Measurements from ENCODE around the gene CC2D1A. TPM values are rescaled to one million over a fixed set of nuclear protein-coding genes. Genes with fewer than 3 reads are reported as not detected.
"Not testable (repeated sequence)": the region's sequence is repeated elsewhere in the genome, so short reads cannot be mapped to it uniquely, and the experiment has no call there.

The CC2D1A gene
- total RNA-seq, 1 experiment from 2014 or later, result 11.9 TPM

DNA sequence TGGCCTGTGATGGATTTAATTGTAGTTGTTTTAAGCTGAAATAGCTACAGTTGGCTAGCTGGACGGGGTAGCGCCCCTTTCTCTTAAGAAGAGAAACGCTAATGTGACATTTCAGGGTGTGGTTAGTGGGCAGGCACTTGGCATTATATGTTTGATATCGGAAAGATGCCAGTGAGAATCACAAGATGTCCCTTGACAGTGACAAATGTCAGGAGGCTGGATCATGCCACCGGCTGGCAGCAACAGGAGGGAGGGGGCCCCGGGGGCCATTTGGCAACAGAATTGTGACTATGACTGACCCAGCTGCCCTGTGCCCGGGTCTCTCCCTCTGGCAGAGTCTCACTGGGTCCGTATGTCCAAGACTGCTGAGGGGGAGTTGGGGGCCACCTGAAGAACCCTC lies 51.0 kb downstream of the CC2D1A start:
- in situ Hi-C loops (cut with HindIII; ENCODE audit: low sequenced_read_pairs), result no loop called here
- no peak for DNase-seq (ENCODE audit: low spot score)

DNA sequence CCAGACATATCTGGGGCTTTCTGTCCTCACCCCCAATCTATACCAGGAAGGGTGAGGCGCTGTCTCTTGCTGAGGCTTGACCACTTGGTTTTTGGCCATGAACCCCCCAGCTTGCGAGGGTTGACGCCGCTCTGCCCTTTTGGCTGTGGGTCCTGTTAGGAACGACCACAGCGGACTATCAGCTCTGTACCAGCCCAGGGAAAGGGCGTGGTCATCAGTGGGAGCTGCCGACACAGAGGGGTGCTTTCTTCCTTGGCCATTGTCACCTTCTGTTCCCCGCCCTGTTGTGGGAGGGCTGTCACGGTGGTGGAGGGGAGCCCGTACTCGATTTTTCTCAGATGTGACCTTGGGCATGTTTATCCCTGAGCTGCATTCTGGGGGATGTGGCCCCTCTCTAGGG lies 52.0 kb downstream of the CC2D1A start:
- DNase-seq (ENCODE audit: low spot score), result no peak
- in situ Hi-C loops (cut with HindIII; ENCODE audit: low sequenced_read_pairs), result no loop called here

DNA sequence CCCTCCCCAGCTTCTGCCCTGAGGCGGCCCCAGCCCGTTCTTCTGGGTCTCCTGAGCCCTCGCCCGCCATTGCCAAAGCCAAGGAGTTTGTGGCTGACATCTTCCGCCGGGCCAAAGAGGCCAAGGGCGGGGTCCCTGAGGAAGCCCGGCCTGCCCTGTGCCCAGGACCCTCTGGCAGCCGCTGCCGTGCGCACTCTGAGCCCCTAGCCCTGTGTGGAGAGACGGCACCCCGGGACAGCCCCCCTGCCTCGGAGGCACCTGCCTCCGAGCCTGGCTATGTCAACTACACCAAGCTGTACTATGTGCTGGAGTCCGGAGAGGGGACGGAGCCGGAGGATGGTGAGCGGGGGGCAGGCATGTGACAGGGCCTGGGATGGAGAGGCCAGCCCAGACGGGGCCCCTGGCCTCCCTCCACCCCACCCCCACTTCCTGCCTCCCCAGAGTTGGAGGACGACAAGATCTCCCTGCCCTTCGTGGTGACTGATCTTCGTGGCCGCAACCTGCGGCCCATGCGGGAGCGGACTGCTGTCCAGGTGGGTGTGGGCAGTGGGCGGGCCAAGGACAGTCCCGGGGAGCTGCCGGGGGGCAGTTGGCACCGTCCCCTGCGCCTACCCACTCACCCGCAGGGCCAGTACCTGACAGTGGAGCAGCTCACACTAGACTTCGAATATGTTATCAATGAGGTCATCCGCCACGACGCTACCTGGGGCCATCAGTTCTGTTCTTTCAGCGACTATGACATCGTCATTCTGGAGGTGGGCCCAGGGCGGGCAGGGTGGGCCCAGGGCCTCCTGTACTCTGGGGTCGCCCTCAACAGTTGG lies 53.4 kb downstream of the CC2D1A start:
- in situ Hi-C loops (cut with HindIII; ENCODE audit: low sequenced_read_pairs), result no loop called here
- DNase-seq (ENCODE audit: low spot score), result no peak

DNA sequence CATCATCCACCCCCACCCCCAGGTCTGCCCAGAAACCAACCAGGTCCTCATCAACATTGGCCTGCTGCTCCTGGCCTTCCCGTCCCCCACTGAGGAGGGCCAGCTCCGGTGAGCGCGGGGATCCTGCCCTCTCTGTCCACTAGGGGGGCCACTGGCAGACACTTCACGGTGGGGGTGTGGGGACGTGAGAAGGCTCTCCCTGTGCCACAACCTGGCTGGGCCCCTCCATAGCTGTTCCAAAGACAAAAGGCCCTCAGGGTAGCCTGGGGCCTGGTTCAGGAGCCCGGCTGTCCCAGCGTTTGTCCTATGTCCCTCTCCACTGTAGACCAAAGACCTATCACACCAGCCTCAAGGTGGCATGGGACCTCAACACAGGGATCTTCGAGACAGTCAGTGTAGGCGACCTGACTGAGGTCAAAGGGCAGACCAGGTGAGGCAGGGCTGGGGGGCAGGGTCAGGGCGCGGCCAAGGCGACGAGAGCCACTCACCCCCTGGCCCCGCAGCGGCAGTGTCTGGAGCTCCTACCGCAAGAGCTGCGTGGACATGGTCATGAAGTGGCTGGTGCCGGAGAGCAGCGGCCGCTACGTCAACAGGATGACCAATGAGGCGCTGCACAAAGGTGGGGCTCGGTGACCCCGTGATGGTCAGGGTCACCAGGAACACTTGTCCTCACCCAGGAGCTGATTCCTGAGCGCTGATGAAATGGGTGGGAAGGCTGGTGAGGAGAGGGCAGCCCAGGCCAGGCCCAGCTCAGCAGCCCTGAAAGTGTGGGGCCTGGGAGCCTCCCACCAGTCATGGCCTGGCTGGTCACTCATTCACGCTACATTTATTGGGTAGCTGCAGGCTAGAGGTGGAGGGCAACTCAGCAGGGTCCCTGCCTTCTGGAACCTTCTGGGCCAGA lies 54.2 kb downstream of the CC2D1A start:
- in situ Hi-C loops (cut with HindIII; ENCODE audit: low sequenced_read_pairs), result no loop called here
- no peak for DNase-seq (ENCODE audit: low spot score)

DNA sequence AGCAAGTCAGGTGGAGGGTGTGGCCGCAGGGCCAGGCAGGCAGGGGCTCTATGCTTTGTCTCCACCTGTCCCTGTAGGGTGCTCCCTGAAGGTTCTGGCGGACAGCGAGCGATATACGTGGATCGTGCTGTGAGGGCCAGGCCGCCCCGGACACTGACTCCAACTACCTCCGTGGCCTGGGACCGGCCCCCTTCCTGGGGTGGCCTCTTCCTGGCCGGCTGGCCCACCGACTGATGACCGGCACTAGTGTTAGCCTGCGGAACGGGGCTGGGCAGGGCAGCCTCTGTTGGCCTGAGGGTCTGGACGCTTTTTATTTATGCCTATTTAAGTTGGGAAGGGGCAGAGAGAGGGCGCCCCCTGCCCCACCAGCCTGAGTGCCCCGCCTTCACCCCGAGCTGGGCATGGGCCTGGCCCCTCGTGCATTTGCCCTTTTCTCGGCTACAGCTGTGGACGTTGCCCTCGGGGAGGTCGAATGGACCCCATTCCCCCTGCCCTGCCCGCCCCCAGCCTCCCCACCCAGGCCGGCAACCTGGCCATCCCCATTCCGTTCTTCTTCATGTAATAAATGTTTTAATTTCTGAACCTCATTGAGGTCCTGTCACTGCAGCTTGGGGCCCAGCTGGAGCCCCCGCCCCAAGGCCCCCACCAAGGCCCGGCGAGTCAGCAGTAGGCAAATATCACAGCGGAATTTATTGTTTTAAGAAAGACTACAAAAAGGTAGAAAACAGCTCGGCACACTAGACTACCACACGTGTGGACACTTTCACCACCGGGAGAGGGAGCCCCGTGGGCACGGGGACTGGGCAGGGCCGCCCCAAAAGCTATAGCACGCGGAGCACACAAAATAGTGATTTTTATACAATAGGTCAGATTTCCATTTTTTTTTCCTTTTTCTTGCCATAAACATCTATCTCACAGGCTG lies 55.1 kb downstream of the CC2D1A start:
- in situ Hi-C loops (cut with HindIII; ENCODE audit: low sequenced_read_pairs), result no loop called here
- DNase-seq (ENCODE audit: low spot score), result no peak

DNA sequence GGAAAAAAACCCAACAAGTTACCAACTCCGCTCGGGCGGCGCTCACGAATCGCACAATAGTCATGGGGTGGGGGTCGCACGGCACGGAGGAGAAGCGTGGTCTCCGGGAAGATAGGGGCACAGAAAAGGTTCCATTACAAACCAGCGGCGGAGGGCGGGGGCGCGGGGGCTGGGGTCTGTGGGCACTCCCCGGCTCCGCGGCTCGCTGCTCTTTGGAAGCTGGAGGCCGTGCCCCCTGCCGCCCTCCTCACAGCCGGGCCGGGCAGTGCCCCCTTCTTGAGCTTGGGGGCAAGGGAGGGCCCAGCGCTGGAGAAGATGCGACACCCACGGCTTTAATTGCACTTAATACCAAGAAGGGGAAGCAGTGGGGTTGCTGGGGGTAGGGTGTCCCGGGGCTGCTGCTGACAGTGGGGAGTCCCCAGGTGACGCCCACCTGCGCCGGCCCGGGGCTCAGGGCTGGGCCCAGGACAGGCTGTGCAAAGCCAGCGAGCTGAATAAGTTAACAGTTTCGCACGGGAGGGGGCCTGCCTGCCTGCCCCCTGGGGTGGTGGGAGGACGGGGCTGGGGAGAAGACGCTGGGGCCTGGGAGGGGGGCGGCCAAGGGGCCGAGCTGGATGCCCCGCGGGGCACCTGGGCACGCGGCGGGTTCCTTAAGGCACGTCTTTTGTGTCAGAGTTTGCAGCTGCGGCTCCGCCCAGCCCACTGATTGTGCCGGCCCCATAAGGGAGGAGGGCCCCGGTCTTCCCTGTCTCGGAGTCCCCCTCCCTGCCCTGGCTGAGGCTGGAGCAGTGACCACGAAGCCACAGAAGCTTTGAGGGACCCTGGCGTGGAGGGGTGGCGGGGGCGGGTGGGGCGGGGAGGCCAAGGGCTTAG lies 56.1 kb downstream of the CC2D1A start:
- in situ Hi-C loops (cut with HindIII; ENCODE audit: low sequenced_read_pairs), result no loop called here
- DNase-seq (ENCODE audit: low spot score), result no peak

DNA sequence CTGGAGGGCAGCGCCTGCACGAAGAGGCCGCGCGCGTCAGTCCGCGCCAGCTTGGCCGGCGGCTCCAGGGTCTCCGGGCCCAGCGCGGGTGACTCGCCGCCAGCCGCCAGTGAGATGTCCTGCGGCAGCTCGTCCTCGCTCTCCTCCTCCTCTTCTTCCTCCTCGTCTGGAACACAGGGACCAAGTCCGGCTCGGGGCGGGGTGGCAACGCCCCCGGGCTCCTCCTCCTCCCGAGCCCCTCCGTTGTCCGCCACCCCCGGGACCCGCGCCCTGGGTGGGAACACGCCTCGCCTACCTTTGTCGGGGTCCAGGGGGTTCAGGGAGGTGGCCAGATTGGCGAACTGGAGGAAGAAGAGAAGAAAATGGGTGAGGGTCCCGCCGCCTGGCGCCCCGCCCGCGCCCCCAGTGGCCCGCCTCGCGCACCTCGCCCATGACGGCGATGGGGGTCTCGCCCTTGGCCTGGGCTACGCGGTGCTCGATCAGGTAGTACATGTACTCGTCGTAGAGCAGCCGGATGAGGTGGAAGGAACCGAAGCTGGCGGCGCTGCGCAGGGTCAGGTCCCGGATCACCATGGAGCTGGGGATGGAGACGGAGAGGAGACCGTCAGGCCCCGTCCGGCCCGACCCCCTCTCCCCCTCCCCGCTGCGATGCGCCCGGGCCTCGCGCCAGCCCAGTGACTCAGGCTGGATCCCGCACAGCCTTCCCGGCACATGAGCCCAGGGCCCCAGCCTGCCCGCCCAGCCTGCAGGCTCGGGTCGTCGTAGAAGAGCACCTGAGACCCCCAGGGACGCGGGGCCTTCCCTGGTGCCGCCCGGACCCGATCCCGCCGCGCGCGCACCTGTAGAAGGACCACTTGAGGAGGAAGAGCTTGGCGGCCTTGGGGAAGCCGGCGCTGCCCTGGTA lies 57.0 kb downstream of the CC2D1A start:
- in situ Hi-C loops (cut with HindIII; ENCODE audit: low sequenced_read_pairs), result no loop called here
- DNase-seq (ENCODE audit: low spot score), result no peak

DNA sequence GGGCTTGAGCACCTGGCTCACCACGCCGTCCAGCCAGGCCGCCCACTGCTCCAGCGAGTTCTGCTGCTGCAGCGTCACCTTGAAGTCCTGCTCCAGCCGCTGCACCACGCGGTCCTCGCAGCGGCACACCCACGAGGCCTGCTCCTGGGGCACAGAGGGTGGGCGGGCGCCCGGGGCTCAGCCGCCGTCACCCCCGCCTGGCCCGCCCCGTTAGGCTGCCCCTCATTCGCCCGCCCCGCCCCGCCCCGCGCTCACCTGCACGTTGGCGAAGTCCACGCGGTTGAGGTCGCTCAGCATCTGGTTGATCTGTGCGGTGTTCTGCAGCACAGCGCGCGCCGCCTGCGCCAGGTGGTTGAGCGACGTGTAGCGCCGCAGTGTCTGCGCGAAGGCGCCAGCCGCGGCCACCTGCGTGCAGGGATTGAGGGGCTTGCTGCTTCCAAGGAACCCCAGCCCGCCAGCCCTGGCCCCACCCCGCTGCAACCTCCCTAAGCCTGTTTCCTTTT lies 57.7 kb downstream of the CC2D1A start:
- in situ Hi-C loops (cut with HindIII; ENCODE audit: low sequenced_read_pairs), result no loop called here
- no peak for DNase-seq (ENCODE audit: low spot score)

DNA sequence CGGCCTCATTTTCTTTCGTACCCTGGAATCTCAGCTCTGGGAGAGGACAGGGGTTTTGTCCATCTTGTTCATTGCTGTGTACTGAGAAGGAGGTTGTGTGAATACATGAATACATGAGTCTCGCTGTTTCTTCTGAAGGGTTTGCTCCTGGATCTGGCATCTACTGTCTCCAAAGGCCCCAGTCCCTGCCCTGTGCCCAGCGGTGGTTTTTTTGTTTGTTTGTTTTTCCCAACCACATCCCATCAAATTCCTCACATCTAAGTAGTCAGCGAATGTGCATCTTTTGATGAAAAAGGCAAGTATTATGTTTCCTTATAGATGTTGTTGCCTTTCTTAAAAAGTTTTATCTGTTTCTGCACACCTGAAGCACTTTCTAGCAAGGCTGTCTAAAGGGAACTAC lies 58.8 kb downstream of the CC2D1A start:
- DNase-seq (ENCODE audit: low spot score), result no peak
- in situ Hi-C loops (cut with HindIII; ENCODE audit: low sequenced_read_pairs), result no loop called here

DNA sequence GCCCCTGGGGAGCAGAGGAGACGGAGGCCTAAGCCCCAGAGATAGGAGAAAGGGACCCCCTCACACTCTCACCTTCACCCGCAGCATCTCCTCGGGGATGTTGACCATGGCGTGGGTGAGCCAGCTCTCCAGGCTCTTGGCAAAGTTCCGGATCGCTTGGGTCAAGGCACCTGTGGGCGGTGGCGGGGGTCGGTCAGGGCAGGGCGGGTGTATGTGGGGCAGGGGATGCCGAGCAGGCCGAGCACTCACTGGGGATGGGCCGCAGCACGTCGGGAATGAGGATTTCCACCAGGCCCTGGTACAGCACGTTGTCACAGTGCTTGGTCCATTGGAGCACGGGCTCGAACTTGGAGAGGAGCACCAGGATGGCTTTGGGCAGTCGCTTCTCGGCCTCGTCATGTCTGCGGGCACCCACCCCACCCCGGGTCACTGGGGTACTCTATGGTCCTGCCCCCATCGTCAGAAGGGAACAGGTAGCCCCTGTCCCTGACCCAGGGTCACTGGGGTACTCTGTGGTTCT lies 59.4 kb downstream of the CC2D1A start:
- in situ Hi-C loops (cut with HindIII; ENCODE audit: low sequenced_read_pairs), result no loop called here
- DNase-seq (ENCODE audit: low spot score), result no peak

DNA sequence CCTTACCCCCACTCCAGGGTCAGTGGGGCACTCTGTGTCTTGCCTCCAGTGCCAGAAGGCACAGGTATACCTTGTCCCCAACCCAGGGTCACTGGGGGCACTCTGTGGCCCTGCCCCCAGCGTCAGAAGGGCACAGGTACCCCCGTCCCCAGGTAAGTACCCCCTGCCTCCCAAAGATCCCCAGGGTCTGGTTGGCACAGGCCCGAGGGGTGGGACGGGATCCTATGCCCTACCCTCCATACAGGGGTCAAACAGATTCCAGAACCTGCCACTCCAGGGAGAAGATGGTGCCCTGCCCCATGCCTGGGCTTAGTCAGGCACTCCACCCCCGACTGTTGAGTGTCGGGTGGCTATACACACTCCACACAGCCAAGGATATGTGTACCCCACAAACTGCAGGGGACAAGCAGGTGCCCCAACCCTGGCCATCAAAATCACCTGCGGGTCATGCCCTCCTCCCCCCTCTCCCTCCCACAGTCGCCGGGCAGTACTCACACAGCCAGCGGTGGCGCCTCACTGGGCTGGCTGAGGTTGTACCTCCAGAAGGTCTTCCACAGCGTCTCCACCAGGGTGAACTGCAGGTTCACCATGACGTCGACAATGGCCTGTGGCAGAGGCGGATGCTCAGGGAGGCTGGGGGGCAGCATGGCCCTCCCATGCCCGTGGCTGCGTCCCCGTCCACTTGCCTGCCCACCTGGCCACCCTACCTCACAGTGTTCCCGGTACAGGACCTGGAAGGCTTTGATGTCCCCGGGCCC lies 60.1 kb downstream of the CC2D1A start:
- in situ Hi-C loops (cut with HindIII; ENCODE audit: low sequenced_read_pairs), result no loop called here
- no peak for DNase-seq (ENCODE audit: low spot score)

DNA sequence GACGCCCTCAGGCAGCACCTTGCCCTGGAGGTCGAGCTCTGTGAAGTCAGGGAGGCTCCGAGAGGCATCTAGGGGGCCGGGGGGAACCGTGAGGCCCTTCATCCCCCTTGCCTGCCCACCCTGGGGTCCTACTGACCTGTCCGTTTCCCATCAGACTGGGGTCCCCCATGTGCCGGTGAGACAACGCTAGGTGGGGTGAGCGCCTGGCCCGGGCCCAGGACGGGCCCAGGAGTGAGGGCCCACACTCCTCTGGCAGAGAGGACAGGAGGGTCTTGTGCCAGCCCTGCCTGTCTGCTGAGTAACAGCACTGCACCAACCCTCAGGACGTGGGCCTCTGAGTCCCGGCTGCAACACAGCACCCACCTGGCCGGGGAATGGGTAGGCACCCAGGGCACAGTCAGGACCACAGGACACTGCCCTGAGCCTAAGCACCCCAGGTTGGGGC lies 60.7 kb downstream of the CC2D1A start:
- no peak for DNase-seq (ENCODE audit: low spot score)
- in situ Hi-C loops (cut with HindIII; ENCODE audit: low sequenced_read_pairs), result no loop called here

DNA sequence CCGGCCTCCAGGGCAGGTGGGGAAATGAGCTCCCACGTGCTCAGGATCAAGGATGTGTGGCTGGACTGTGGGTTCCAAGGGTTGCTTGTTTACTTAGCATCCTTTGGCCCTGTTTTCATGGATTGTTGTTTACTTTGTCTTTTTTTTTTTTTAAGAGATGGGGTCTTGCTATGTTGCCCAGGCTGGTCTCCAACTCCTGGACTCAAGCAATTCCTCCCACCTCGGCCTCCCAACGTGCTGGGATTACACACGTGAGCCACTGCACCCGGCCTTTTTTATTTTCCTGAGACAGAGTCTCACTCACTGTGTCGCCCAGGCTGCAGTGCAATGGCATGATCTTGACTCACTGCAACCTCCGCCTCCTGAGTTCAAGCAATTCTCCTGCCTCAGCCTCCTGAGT lies 61.2 kb downstream of the CC2D1A start:
- DNase-seq (ENCODE audit: low spot score); in situ Hi-C loops (cut with HindIII; ENCODE audit: low sequenced_read_pairs): not testable (repeated sequence)

DNA sequence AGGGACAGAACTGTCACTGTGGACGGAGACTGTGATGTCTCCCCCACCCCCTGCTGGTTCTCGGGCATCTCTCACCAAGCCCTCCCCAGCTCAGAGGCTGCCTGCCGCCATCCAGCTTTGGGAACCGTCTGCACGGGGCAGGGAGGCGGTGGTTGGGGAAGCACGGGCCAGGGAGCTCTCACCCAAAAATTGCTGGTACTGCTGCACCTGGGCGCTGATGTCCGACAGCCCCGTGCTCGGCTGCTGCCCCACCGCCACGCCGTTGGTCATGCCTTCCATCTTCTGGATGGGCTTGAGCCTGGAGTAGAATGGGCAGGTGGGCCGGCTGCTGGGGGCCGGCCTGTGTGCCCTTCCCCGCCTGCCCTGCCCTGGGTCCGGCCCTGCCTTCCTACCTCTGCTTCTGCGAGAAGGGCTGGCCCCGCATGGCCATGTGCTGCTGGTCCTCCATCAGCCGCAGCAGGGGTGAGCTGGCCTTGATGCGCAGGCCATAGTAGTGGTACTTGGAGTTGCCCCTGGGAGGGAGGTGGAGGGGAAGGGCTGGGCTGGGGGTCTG lies 62.5 kb downstream of the CC2D1A start:
- DNase-seq (ENCODE audit: low spot score), result no peak
- in situ Hi-C loops (cut with HindIII; ENCODE audit: low sequenced_read_pairs), result no loop called here

DNA sequence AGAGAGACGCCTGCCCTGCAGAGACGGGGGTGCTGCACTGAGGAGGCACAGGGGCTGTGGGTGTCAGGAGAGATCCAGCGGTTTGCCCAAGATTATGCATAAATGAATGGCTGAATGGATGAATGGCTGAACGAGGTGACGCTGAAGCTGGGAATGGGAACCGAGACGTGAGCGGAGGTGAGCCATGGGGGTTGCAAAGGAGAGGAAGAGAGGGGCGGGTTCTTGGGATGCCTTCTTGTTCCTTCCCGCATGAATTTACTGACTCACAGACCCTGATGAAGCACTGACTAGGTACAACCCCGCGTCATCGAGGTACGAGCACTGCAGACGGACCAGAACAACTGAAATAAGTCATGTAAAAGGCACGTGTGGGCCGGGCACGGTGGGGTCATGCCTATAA lies 63.0 kb downstream of the CC2D1A start:
- DNase-seq (ENCODE audit: low spot score), result no peak

DNA sequence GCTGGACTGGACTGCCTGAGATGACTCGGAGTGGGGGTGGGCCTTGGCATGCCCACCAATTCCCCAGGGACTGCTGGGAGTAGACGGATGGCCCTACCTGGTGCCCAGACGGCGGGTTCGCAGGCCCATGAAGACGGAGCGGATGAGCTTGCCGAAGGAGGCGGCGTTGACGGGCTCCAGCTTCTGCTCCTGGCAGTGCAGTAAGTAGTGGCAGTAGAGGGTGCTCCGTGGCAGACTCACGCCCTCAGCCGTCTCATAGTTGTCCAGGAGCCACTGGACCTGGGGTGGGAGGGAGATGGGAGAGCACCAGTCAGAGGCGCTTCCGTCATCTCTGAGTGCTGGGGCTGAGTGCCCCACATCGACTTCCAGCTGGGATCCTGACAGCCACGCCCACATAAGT lies 63.9 kb downstream of the CC2D1A start:
- DNase-seq (ENCODE audit: low spot score), result no peak
- in situ Hi-C loops (cut with HindIII; ENCODE audit: low sequenced_read_pairs), result no loop called here

More for the DNA sequence above, 63.0 kb downstream of the CC2D1A start:
- in situ Hi-C loops (cut with HindIII; ENCODE audit: low sequenced_read_pairs), result no loop called here
